ENCODE measurements around the gene LGALSL. TPM values are rescaled to one million over a fixed set of nuclear protein-coding genes. Genes with fewer than 3 reads are reported as not detected.
A peak's percentile ranks its signal among the peaks of the same experiment; 100 is the strongest.
"Not testable (repeated sequence)": the region's sequence is repeated elsewhere in the genome, so short reads cannot be mapped to it uniquely, and the experiment has no call there.

Gene LGALSL
- polyA plus RNA-seq, 2 donors = 16.8 to 21.4 TPM

- H3K9me3 ChIP-seq (ENCODE audit: control insufficient read depth in 2 of 2, insufficient read depth in 1 of 2, low read depth in 1 of 2, low read length in 1 of 2) = no peaks in the 10 kb centered on the region
- H3K27me3 ChIP-seq (ENCODE audit: control insufficient read depth in 1 of 2, insufficient read depth in 2 of 2, low read length in 2 of 2) = no peaks in the 10 kb centered on the region
- WGBS, 2 donors = 66 to 82% methylated on average over 2 of the region's 2 CpGs
- no peak overlapping the region for H3K27ac ChIP-seq (ENCODE audit: low read depth in 2 of 2, low read length in 1 of 2)
- no peaks in the 10 kb centered on the region for H3K36me3 ChIP-seq (ENCODE audit: control insufficient read depth in 2 of 2, insufficient read depth in 2 of 2, low read length in 1 of 2)
- H3K4me3 ChIP-seq (ENCODE audit: low read depth in 1 of 2, low read length in 2 of 2) = no peak overlapping the region
- H3K4me1 ChIP-seq (ENCODE audit: control insufficient read depth in 2 of 2, insufficient read depth in 2 of 2, low read length in 1 of 2) = no peaks in the 10 kb centered on the region
Measured at GRCh38 chr2:64440843-64441242, 13.1 kb upstream of the LGALSL start.

- Histone ChIP-seq H3K9me3 (ENCODE audit: control insufficient read depth in 2 of 2, insufficient read depth in 1 of 2, low read depth in 1 of 2, low read length in 1 of 2) (no peaks in the 10 kb centered on the region), H3K4me3 (ENCODE audit: low read depth in 1 of 2, low read length in 2 of 2) (no peak overlapping the region), H3K27me3 (ENCODE audit: control insufficient read depth in 1 of 2, insufficient read depth in 2 of 2, low read length in 2 of 2) (no peaks in the 10 kb centered on the region), H3K36me3 (ENCODE audit: control insufficient read depth in 2 of 2, insufficient read depth in 2 of 2, low read length in 1 of 2) (no peaks in the 10 kb centered on the region), H3K27ac (ENCODE audit: low read depth in 2 of 2, low read length in 1 of 2) (no peak overlapping the region), H3K4me1 (ENCODE audit: control insufficient read depth in 2 of 2, insufficient read depth in 2 of 2, low read length in 1 of 2) (no peaks in the 10 kb centered on the region)
- WGBS, 2 donors = 84 to 86% methylated on average over 4 of the region's 4 CpGs
Measured at GRCh38 chr2:64442277-64442676, 11.7 kb upstream of the LGALSL start.

DNA sequence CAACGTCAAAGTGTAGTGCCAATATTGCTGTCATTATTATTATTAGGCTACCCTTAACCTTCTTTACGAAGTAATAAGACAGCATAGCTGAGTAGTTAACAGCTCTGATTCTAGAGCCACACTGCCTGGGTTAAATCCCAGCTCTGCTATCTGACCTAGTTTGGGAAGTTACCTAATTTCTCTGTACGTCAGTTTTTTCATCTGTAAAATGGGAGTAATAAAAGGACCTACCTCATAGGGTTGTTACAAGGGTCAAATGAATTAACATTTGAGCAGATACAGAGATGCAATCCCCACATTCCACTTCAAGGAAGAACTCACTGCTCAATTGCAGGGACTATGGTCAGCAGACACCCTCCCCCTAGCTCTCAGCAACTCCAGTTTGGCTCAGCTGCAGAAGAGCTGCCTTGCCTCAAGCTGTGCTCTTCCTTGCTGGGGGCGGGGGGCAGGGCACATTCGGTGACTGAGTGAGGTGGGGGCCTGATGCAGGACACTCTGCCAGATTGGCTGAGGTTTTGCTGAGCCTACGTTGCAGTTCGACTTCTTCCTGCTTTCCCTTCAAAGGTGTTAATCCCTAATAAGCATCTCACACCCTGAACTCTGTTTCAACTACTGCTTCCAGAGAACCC lies 11.0 kb upstream of the LGALSL start:
- Histone ChIP-seq H3K36me3 (ENCODE audit: control insufficient read depth in 2 of 2, insufficient read depth in 2 of 2, low read length in 1 of 2) (no peaks in the 10 kb centered on the region), H3K27ac (ENCODE audit: low read depth in 2 of 2, low read length in 1 of 2) (no peak overlapping the region), H3K4me1 (ENCODE audit: control insufficient read depth in 2 of 2, insufficient read depth in 2 of 2, low read length in 1 of 2) (no peaks in the 10 kb centered on the region), H3K9me3 (ENCODE audit: control insufficient read depth in 2 of 2, insufficient read depth in 1 of 2, low read depth in 1 of 2, low read length in 1 of 2) (no peaks in the 10 kb centered on the region), H3K27me3 (ENCODE audit: control insufficient read depth in 1 of 2, insufficient read depth in 2 of 2, low read length in 2 of 2) (no peaks in the 10 kb centered on the region), H3K4me3 (ENCODE audit: low read depth in 1 of 2, low read length in 2 of 2) (no peak overlapping the region)
- WGBS, 2 donors = 68 to 69% methylated on average over 7 of the region's 7 CpGs

DNA sequence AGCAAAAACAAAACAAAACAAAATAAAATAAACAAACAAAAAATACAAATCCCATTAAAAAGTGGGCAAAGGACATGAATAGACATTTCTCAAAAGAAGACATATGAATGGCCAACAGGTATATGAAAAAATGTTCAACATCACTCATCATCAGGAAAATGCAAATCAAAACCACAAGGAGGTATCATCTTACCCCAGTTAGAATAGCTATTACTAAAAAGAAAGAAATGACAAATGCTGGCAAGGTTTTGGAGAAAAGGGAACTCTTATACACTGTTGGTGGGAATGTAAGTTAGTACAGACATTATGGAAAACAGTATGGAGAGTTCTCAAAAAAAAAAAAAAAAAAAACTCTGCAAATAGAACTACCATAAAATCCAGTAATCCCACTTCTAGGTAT lies 8.0 kb upstream of the LGALSL start:
- H3K4me3 ChIP-seq (ENCODE audit: low read depth in 1 of 2, low read length in 2 of 2); H3K4me1 ChIP-seq (ENCODE audit: control insufficient read depth in 2 of 2, insufficient read depth in 2 of 2, low read length in 1 of 2); H3K36me3 ChIP-seq (ENCODE audit: control insufficient read depth in 2 of 2, insufficient read depth in 2 of 2, low read length in 1 of 2); H3K27ac ChIP-seq (ENCODE audit: low read depth in 2 of 2, low read length in 1 of 2); H3K9me3 ChIP-seq (ENCODE audit: control insufficient read depth in 2 of 2, insufficient read depth in 1 of 2, low read depth in 1 of 2, low read length in 1 of 2); H3K27me3 ChIP-seq (ENCODE audit: control insufficient read depth in 1 of 2, insufficient read depth in 2 of 2, low read length in 2 of 2): not testable (repeated sequence)

- WGBS, 2 donors = 75 to 78% methylated on average over 2 of the region's 2 CpGs
- H3K36me3 ChIP-seq (ENCODE audit: control insufficient read depth in 2 of 2, insufficient read depth in 2 of 2, low read length in 1 of 2) = no peaks in the 10 kb centered on the region
Measured at GRCh38 chr2:64447317-64448040, 6.5 kb upstream of the LGALSL start.

DNA sequence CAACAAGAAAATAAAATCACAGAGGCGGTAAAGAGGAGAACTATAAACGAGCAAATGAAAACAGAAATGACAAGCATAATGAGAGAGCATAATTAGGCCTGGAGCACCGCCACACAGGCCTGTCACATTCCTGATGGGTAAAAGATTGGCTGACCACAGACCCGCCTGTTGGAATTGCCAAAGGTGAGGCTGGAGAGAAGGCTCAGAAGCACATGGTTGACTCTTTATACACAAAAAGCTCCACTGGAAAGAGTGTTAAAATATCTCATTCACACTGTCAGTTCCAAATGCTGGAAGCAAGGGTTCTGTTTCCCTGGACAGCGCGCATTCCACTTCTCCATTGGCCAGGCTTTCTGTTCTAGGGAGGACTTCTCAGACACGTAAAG lies 5.9 kb upstream of the LGALSL start:
- no peaks in the 10 kb centered on the region for H3K9me3 ChIP-seq (ENCODE audit: control insufficient read depth in 2 of 2, insufficient read depth in 1 of 2, low read depth in 1 of 2, low read length in 1 of 2)
- WGBS, 2 donors = 76% methylated on average over 7 of the region's 7 CpGs
- no peaks in the 10 kb centered on the region for H3K36me3 ChIP-seq (ENCODE audit: control insufficient read depth in 2 of 2, insufficient read depth in 2 of 2, low read length in 1 of 2)
- H3K4me3 ChIP-seq (ENCODE audit: low read depth in 1 of 2, low read length in 2 of 2) = no peak overlapping the region
- no peaks in the 10 kb centered on the region for H3K4me1 ChIP-seq (ENCODE audit: control insufficient read depth in 2 of 2, insufficient read depth in 2 of 2, low read length in 1 of 2)
- no peaks in the 10 kb centered on the region for H3K27me3 ChIP-seq (ENCODE audit: control insufficient read depth in 1 of 2, insufficient read depth in 2 of 2, low read length in 2 of 2)
- peak overlapping the region in 1 of 2 donors; percentile 9 for H3K27ac ChIP-seq (ENCODE audit: low read depth in 2 of 2, low read length in 1 of 2)

More at GRCh38 chr2:64447317-64448040, 6.5 kb upstream of the LGALSL start:
- H3K27me3 ChIP-seq (ENCODE audit: control insufficient read depth in 1 of 2, insufficient read depth in 2 of 2, low read length in 2 of 2) = no peaks in the 10 kb centered on the region
- H3K4me1 ChIP-seq (ENCODE audit: control insufficient read depth in 2 of 2, insufficient read depth in 2 of 2, low read length in 1 of 2) = no peaks in the 10 kb centered on the region
- no peaks in the 10 kb centered on the region for H3K9me3 ChIP-seq (ENCODE audit: control insufficient read depth in 2 of 2, insufficient read depth in 1 of 2, low read depth in 1 of 2, low read length in 1 of 2)
- no peak overlapping the region for H3K4me3 ChIP-seq (ENCODE audit: low read depth in 1 of 2, low read length in 2 of 2)
- H3K27ac ChIP-seq (ENCODE audit: low read depth in 2 of 2, low read length in 1 of 2) = no peak overlapping the region

GRCh38 chr2:64451051-64451450 lies 2.9 kb upstream of the LGALSL start:
- Histone ChIP-seq H3K4me3 (ENCODE audit: low read depth in 1 of 2, low read length in 2 of 2) (no peak overlapping the region), H3K27me3 (ENCODE audit: control insufficient read depth in 1 of 2, insufficient read depth in 2 of 2, low read length in 2 of 2) (no peaks in the 10 kb centered on the region), H3K36me3 (ENCODE audit: control insufficient read depth in 2 of 2, insufficient read depth in 2 of 2, low read length in 1 of 2) (no peaks in the 10 kb centered on the region), H3K4me1 (ENCODE audit: control insufficient read depth in 2 of 2, insufficient read depth in 2 of 2, low read length in 1 of 2) (no peaks in the 10 kb centered on the region), H3K27ac (ENCODE audit: low read depth in 2 of 2, low read length in 1 of 2) (no peak overlapping the region), H3K9me3 (ENCODE audit: control insufficient read depth in 2 of 2, insufficient read depth in 1 of 2, low read depth in 1 of 2, low read length in 1 of 2) (no peaks in the 10 kb centered on the region)
- WGBS, 2 donors = 91 to 93% methylated on average over 2 of the region's 2 CpGs

GRCh38 chr2:64454386-64455332 lies 697 bp downstream of the LGALSL start:
- no peaks in the 10 kb centered on the region for H3K27me3 ChIP-seq (ENCODE audit: control insufficient read depth in 1 of 2, insufficient read depth in 2 of 2, low read length in 2 of 2)
- H3K4me1 ChIP-seq (ENCODE audit: control insufficient read depth in 2 of 2, insufficient read depth in 2 of 2, low read length in 1 of 2) = no peaks in the 10 kb centered on the region
- H3K4me3 ChIP-seq (ENCODE audit: low read depth in 1 of 2, low read length in 2 of 2) = peak overlapping the region; percentile 68 to 73
- peak overlapping the region; percentile 79 to 96 for H3K27ac ChIP-seq (ENCODE audit: low read depth in 2 of 2, low read length in 1 of 2)
- H3K9me3 ChIP-seq (ENCODE audit: control insufficient read depth in 2 of 2, insufficient read depth in 1 of 2, low read depth in 1 of 2, low read length in 1 of 2) = no peaks in the 10 kb centered on the region
- WGBS, 2 donors = 5% methylated on average over 87 to 103 of the region's 103 CpGs
- peaks cover 0 to 3% of the 10 kb centered on the region in 2 donors for H3K36me3 ChIP-seq (ENCODE audit: control insufficient read depth in 2 of 2, insufficient read depth in 2 of 2, low read length in 1 of 2)

DNA sequence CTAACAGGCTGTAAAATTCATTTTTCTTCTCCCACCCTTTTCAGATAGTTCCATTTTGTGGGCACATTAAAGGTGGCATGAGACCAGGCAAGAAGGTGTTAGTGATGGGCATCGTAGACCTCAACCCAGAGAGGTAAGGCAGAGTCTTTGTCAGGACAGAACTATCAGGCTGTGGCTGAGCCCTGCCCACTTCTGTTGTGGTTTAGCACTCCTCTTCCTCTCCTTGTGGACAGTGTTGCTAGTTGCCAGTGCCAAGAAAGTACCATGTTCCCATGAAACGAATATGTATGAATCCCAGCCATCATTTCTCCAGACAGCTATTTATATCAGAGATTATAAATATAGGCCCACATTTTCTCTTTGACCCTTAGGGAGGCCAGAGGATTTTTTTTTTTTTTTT lies 1.6 kb downstream of the LGALSL start:
- Histone ChIP-seq H3K27ac (ENCODE audit: low read depth in 2 of 2, low read length in 1 of 2) (peak overlapping the region in 1 of 2 donors; percentile 8), H3K4me3 (ENCODE audit: low read depth in 1 of 2, low read length in 2 of 2) (peak overlapping the region in 1 of 2 donors; percentile 73), H3K9me3 (ENCODE audit: control insufficient read depth in 2 of 2, insufficient read depth in 1 of 2, low read depth in 1 of 2, low read length in 1 of 2) (no peaks in the 10 kb centered on the region), H3K4me1 (ENCODE audit: control insufficient read depth in 2 of 2, insufficient read depth in 2 of 2, low read length in 1 of 2) (no peaks in the 10 kb centered on the region), H3K36me3 (ENCODE audit: control insufficient read depth in 2 of 2, insufficient read depth in 2 of 2, low read length in 1 of 2) (peaks cover 0 to 3% of the 10 kb centered on the region in 2 donors), H3K27me3 (ENCODE audit: control insufficient read depth in 1 of 2, insufficient read depth in 2 of 2, low read length in 2 of 2) (no peaks in the 10 kb centered on the region)
- 71% methylated on average over 2 of the region's 2 CpGs for WGBS, 2 donors
